HG02840 (cell line): ENCODE results near the gene SLC19A1.

Experiments
- ATAC-seq: cut with Tn5 transposase; IDR thresholded peaks from one replicate; pipeline ENCODE4 v1.9.1; 2021; ENCODE audit warnings: mild to moderate bottlenecking, moderate library complexity, moderate number of reproducible peaks; ENCODE audit not compliant: unreplicated experiment, low FRiP score

The SLC19A1 gene

DNA sequence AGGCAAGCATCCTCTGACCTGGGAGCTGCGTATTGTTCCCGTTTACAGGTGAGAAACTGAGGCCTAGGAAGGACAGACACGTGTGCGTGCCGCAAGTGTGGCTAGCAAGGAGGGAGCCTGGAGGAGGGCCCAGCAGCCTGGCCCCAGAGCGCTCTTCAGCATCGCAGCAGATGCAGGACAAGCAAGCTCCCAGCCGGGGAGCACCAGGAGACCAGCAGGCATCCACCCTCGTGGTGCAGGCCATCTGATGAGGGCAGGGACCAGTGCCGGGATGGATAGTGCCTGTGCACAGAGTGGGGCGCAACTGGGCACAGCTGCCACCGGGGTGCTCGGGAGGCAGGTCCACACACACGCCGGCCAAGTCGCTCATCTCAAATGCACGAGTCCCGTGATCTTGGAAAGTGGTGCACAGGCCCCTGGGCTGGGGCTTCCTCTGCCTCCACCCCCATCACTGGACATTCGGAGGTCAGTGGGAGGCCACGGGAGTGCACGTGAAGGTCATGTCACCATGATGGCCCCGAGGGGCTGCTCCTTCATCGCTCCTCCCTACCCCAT lies 82.2 kb downstream of the SLC19A1 start:
- ATAC-seq = no peak

DNA sequence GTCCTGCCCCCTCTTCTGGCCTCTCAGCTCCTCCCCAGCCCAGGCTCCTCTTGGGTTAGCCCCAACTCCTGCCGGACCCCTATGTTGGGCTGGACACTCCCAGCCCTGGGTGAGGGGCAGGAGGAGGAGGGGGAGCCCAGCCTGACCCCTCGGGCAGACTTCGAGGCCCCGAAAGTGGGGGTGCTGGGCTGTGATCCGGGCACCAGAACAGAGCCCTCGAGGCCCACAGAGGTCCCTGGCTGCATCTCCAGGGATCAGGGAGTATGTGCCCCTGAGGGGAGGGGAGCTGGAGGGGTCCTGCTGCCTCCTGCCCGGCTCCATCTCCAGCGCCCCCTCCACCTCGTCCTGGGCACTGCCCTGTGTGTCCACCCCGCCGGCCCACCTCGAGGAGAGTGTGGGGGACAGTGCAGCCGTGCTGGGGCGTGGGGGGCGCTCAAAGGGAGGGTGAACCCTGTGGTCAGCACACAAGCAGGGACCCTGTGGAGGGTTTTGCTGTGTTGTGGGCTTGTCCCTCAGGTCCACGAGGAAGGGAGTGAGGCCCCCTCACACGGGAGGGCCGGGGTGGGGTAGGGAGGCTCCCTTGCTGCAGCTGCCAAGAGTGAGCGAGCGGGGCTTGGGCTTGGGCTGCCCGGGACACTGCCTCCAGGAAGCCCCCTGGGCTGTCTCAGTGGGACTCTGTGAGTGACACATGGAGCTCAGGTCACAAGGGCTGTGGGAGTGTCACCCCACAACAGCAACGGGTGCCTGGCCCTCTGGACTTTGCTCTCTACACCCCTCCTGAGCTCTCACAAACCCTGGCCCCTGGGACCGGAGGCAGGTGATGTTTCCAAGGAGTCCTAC lies 82.8 kb downstream of the SLC19A1 start:
- no peak for ATAC-seq

DNA sequence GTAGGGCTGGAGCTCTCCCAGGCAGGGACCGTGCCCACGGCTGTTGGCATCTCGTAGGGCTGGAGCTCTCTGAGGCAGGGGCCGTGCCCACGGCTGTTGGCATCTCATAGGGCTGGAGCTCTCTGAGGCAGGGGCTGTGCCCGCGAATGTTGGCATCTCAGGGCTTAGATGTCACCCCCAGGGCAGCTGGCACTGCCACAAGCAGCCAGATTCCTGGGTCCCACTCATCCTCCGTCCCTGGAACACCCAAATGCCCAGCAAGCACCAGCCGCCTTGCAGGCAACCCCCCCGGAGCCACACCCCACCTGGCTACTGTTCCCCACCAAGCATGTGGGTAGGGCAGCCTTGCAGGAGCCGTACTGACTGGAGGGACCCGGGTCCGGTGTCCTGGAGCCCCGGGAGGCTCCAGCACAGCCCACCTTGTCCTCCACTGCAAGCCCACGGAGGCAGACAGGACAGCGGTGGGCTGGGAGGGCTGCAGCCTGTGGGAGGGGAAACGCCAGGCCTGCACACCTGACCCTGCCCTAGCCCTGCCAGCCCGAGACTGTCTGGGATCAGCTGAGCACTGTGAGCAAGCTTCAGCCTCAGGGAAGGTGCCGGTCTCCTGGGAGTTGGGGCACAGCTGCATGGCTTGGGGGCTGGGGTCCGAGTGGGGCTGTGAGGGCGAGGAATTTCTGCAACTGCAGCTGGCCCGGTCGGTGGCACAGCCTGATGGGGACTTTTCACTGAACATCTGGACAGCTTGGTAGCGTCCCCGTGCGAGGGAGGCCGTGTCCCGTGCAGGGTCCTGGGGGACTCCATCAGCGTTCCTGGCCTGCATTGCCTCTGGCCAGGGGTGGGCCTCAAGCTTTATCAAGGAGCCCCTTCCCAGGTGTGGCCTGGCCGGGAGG lies 83.7 kb downstream of the SLC19A1 start:
- no peak for ATAC-seq

DNA sequence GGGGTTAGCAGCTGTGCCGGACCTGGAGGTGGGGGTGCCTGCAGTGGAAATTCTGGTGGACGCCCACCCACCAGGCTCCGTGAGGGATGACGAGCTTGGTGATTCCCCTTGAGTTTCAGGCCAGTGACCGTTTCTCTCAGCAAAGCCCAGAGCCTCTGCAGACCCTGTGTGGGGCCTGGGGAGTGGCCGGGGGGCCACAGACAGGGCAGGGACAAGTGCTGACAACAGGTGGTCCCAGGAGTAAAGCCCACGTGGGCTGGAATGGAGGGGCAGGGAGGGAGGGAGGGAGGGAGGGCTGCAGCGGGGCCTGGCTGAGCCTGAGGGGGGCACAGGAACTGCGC lies 84.4 kb downstream of the SLC19A1 start:
- no peak for ATAC-seq

DNA sequence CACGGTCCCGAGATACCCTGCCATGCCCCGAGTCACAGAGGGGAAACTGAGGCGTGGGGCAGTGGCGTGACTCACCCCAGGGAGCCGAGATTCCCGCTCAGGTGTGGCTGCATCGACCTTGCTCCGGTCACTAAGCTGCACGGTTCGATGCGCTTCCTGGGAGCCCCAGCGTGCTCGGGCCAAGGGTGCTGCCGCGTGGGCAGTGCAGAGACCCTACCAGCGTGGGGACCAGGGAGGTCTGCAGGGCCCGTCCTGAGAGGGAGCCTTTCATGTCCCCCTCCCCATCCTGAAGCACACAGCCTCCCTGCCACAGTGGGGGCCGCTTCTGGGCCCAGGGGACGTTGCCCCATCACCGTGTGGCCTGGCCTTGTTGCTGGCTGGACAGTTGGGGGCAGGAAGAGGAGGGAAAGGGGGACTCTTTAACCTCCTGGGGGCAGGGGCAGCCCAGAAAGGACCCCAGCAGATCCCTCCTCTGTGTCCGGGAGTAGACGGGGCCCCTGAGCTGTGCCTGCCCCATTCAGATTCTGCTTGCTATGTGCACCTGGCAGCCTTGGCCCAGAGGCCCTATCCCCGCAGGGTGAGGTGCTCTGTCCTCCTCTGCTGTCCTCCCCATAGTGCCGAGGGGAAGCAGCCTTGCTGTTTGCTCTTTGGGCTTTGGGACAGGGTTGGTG lies 84.9 kb downstream of the SLC19A1 start:
- no peak for ATAC-seq

DNA sequence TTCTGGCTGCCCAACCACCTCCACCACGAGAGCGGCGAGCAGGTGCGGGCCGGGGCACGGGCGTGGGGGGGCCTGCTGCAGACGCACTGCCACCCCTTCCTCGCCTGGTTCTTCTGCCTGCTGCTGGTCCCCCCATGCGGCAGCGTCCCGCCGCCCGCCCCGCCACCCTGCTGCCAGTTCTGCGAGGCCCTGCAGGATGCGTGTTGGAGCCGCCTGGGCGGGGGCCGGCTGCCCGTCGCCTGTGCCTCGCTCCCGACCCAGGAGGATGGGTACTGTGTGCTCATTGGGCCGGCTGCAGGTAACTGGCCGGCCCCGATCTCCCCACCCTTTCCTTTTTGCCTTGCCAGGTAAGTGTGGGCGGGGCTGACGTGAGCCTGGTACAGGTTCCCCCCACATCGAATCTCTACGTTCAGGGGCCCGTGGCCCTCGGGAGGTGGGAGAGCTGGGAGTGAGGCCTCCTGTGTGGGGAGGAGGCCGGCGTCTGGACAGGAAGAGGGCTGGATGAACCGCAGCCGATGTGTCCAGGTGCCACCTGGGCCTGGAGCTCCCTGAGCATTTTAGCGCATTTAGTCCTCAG lies 85.6 kb downstream of the SLC19A1 start:
- ATAC-seq = no peak

DNA sequence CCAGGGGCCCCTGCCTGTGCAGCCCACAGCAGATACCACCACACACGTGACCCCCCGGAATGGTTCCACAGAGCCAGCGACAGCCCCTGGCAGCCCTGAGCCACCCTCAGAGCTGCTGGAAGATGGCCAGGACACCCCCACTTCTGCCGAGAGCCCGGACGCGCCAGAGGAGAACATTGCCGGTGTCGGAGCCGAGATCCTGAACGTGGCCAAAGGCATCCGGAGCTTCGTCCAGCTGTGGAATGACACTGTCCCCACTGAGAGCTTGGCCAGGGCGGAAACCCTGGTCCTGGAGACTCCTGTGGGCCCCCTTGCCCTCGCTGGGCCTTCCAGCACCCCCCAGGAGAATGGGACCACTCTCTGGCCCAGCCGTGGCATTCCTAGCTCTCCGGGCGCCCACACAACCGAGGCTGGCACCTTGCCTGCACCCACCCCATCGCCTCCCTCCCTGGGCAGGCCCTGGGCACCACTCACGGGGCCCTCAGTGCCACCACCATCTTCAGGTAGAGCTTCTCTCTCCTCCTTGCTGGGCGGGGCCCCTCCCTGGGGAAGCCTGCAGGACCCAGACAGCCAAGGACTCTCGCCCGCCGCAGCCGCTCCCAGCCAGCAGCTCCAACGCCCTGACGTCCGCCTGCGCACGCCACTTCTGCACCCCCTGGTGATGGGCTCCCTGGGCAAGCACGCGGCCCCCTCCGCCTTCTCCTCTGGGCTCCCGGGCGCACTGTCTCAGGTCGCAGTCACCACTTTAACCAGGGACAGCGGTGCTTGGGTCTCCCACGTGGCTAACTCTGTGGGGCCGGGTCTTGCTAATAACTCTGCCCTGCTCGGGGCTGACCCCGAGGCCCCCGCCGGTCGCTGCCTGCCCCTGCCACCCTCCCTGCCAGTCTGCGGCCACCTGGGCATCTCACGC lies 86.3 kb downstream of the SLC19A1 start:
- ATAC-seq = no peak

DNA sequence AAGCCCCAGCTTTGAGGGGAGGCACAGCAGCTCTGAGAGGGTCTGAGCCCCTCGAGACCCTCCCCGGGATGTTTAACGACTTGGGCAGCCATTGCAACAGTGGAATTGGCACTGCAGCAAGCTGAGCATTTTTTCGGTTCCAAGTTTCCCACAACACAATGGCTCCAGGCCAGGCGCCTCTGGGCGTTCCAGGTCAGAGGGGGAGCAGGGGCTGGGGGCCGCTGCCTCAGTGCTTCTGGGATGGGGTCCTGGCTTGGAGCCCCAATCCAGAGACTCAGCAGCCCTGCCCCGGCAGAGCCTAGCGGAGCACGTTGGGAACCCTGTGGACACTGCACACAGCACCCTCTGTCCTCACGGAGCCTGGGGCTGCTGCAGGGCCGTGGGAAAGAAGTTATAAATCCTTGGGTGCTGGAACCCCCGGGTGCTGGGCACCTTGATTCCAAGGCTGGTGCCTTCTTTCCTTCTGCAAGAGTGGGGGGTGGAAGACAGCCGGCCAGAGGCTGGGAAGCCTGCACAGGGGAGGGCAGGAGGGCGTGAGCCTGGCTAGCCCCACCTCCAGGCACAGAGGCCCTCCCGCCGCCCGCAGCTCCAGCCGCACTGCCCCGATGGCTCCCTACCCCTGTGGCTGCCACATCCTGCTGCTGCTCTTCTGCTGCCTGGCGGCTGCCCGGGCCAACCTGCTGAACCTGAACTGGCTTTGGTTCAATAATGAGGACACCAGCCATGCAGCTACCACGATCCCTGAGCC lies 87.1 kb downstream of the SLC19A1 start:
- no peak for ATAC-seq

DNA sequence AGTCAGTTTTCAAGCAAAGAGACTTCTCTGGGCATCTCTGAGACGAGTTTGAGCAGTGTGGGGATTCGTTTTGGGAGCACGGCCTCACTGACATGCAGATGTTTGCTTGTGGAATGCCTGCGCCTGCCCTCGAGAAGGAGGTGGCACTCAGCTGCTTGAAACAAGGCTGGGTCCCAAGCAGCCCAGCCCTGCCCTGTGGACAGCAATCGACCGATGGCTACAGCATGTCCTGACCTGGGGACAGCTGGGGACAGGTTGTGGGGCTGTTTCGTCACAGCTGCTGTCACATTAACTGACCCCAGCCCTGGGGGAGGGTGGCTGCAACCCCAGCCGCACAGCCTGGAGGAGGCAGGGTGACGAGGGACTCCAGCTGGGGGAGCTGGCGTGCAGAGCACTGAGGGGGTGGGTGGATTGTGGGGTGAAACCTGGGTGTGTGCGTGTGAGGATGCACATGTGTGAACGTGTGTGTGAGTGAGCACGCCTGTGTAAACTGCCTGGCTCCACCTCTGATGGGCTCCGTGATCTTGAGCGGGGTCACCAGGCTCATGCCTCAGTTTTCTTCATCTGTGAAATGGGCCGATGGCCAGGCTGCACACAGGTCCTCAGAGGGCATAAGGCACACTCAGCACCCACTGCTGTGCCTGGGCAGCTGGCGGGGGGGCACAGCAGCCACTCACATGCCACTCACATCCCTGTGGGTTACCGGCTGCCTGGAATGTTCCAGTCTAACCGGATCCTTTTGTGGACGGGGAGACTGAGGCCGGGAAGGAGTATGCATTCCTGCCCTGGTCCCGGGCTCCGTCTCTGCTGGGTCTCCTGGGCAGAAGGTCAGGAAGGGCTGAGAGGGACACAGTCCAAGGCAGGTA lies 87.9 kb downstream of the SLC19A1 start:
- ATAC-seq = no peak

DNA sequence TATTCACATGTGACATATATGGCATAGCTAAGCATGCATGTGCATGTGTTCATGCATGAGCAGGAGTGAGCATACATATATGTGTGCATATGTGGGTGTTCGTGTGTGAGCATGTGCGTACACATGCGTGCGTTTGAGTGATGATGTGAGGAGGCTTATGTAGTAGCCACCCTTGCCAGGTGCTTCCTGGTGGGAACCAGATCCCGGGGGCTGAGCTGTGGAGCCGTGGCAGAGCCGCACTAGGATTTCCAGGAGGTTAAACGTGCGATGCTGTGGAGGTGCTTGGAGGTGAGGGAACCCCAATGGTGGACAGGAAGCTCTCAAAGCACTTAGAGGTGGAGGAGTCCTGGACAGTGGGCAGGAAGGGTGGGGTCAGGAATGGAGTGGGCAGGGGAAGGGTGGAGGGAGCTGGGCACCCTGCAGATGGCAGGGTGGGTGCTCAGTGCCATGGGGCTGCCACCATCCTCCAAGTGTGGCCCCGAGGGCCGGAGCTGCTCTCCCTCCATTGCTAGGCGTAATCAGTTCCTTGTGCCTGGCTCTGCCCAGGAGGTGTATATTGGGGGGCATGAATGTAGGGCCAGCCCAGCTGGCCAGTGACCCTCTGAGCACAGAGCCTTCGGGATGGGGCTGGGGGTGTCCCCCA lies 88.8 kb downstream of the SLC19A1 start:
- no peak for ATAC-seq

DNA sequence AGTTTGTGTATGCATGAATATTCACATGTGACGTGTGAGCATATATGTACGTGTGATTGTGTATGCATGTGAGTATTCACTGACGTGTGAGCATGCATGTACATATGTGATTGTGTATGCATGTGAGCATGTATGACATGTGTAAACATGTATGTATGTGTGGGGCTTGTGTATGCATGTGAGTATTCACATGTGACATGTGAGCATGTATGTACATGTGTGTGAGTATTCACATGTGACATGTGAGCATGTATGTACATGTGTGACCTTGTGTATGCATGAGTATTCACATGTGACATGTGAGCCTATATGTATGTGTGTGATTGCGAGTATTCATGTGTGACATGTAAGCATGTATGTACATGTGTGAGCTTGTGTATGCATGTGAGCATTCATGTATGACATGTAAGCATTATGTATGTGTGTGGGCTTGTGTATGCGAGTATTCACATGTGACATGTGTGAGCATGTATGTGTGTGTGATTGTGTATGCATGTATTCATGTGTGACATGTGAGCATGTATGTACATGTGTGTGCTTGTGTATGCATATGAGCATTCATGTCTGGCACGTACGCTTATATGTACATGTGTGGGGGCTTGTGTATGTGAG lies 89.4 kb downstream of the SLC19A1 start:
- no peak for ATAC-seq

DNA sequence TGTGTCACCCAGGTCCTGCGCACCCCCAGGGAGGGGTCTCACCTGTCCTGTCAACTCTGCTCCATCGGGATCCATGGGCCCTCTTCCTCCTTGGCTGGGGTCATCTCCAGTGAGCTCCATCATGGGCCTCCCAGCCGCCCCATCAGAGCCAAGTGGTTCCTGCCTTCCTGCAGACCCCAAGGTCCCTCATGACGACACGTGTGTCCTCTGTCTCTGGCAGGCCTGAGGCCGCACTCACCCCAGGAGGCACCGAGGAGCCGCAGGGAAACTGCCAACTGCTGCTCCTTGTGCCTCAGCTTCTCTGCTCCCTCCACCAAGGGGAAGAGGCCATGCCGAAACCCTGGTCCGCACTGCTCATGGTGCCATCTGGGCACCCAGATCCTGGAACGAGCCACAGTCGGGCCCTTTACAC lies 90.5 kb downstream of the SLC19A1 start:
- no peak for ATAC-seq

DNA sequence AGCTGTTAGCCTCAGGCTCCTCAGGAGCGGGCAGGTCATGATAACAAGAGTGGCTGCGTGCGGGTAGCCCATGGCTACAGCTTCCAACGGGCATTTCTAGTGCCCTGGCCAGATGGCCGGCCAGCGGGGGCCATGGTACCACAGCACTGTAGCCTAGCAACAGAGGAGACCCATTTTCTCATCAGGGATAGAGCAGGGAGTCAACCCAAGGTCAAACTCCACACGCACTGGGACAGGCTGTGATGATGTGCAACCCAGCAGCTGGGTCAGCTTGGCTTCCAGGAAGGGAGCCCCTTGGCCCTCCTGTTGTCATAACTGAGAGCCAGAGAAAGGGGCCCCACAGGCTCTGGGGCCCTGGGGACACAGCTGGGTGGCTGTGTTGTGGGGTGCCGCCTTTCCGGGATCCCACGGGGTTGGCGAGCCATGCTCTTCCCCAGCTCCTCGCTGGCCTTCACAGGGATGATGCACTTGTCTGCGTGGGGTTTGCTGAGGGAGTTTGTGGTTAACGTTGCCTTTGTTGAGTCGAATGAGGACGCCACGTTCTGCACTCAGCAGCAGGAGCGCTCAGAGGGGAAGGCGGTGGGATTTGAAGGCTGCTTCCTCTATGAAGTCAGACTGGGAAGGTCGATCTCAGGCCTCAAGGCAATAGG lies 91.0 kb downstream of the SLC19A1 start:
- ATAC-seq = no peak

DNA sequence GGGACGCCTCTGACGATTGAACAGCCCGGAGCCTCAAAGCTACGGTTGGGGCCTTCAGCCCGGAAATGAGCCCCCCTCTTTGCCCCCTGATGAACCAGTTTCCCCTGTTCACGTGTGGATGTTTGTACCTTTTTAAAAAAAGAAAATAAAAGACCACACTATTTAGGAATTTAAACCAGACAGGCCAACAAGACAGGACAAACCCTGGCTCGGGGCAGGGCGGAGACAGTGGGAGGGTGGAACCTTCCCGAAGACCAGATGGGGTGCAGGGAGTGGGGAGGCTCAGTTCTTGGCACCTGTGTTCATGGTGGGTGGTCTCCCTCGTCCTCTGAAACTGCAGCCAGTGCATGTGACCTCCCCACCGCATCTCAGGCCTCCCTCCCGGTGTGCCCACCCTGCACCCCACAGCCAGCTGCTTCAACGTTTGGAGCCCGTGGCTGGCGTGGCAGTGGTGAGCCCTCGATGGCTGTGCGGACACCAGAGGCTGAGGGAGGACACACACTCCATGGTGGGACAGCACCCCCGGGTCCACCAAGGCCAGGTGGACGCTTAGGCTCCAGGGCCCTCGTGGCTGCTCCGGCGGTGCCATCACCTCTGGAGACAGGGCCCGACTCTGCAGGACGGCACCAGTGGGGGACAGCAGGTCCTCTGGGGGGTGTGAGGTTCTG lies 91.7 kb downstream of the SLC19A1 start:
- ATAC-seq = no peak

DNA sequence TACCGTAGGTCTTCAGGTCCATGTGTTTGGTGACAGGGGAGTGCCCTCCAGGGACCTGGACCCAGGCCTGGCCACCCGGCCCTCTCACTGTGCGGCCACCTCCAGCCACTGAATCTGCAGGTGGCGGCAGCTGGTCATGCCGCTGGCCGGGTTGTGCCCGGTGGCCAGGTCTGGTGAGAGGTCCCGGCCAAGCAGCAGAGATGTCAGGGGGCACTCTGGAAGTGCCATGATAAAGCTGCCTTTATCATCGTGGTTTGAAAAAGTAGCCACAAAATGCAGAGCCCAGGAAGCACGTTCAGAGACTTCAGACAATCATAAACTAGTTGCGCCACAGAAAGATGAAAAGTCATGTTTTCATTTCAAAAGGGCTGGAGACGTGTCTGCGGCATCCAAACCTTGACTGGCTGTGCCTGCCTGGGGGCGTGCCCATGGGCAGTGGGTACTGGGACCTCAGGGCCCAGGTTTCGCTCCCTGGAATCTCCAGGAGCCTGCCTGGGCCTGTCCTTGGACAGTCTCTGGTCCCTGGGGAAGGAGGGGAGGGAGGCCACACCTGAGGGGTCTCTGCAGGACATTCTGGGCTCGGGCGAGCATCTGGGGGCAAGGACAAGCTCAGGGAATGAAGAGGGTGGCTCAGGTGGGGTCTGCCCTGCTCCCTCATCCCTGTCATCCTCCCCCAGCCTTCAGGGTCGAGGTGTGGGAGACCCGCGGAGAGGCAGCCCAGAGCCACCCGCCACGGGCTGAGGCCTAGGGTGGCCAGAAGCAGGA lies 92.4 kb downstream of the SLC19A1 start:
- no peak for ATAC-seq
